Glutamatergic neuron (in vitro differentiated cells): ENCODE measurements around the gene LRCH4. TPM values are rescaled to one million over a fixed set of nuclear protein-coding genes. Genes with fewer than 3 reads are reported as not detected.

ENCODE experiments used
- DNase-seq: peaks from one replicate; pipeline ENCODE4 v3.0.0; 2022
- H3K27ac Mint-ChIP-seq: one replicate; pipeline ENCODE4 v1.8.0; 2020; ENCODE audit warnings: mild to moderate bottlenecking, mixed read lengths, inconsistent platforms; ENCODE audit not compliant: unreplicated experiment
- H3K27me3 Mint-ChIP-seq: one replicate; pipeline ENCODE4 v1.8.0; 2020; ENCODE audit warnings: mild to moderate bottlenecking, moderate library complexity, mixed read lengths, inconsistent platforms; ENCODE audit not compliant: unreplicated experiment
- H3K36me3 Mint-ChIP-seq: one replicate; pipeline ENCODE4 v1.8.0; 2020; ENCODE audit warnings: mild to moderate bottlenecking, mixed read lengths, inconsistent platforms; ENCODE audit not compliant: unreplicated experiment
- H3K4me1 Mint-ChIP-seq: one replicate; pipeline ENCODE4 v1.8.0; 2020; ENCODE audit warnings: mild to moderate bottlenecking, low read depth, mixed read lengths, inconsistent platforms; ENCODE audit not compliant: unreplicated experiment
- H3K4me3 Mint-ChIP-seq: one replicate; pipeline ENCODE4 v1.8.0; 2020; ENCODE audit warnings: mild to moderate bottlenecking, mixed read lengths, inconsistent platforms; ENCODE audit not compliant: unreplicated experiment
- H3K9me3 Mint-ChIP-seq: one replicate; pipeline ENCODE4 v1.8.0; 2020; ENCODE audit warnings: mild to moderate bottlenecking, moderate library complexity, mixed read lengths, inconsistent platforms; ENCODE audit not compliant: unreplicated experiment
- CTCF ChIP-seq: fragments of 200-600 bp; sonication (generic); IDR thresholded peaks from one replicate; pipeline ENCODE4 v1.5.0; 2021; ENCODE audit not compliant: partially characterized antibody, unreplicated experiment
- total RNA-seq: library from RNA; stranded (reverse); fragmentation: NEBNext Ultra II Directional; extraction: Animal tissue kit (Norgen Biotek cat#: 25700); gene quantifications from one replicate; pipeline ENCODE4 v1.2.1, GENCODE V29; 2021; ENCODE audit not compliant: unreplicated experiment

The LRCH4 gene
- total RNA-seq, 1 donor from 2014 or later = 166 TPM

DNA sequence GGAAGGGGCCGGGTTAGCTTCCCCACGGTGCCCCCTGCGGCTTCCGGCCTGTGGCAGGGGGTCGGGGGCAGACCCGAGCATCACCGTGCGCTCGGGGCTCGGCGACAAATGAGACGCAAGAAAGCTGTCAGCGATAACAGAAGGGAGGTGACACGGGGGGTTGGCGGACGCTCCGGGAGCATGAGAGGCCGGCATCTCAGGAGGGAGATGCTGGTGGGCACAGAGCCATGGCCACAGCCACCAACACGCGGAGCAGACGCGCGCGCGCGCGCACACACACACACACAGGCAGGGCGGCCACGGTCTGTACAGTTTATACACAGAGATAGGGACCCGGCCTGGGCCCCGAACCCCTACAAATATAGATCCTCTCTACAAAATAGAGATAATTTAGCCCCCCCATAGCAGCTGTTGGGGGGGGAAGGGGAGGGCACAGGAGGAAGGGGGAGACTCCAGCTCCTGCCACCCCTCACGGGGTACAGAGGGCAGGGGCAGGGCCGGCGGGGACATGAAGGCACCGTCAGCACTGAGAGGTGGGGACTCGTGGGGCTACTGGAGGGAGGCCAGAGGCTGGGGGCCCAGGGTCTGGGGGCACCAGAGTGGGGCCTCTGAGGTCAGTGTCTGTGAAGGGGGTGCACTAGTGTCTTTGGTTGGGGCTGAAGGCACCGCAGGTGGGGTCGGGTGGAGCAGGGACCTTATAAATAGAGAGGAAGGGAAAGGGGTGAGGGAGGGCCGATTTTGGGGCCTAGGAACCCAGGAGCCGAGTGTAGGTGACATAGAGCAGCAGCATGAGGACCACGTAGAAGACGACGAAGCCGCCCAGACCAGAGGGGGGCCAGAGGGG lies 11.3 kb downstream of the LRCH4 start:
- DNase-seq = no peak
- no peak for TF ChIP-seq CTCF
- no peaks in the 10 kb centered on the region for H3K9me3 Mint-ChIP-seq
- H3K4me1 Mint-ChIP-seq = peaks cover 2% of the 10 kb centered on the region
- H3K36me3 Mint-ChIP-seq = no peaks in the 10 kb centered on the region
- H3K27me3 Mint-ChIP-seq = peaks cover 13% of the 10 kb centered on the region
- H3K4me3 Mint-ChIP-seq = no peak overlapping the region
- no peak overlapping the region for H3K27ac Mint-ChIP-seq

DNA sequence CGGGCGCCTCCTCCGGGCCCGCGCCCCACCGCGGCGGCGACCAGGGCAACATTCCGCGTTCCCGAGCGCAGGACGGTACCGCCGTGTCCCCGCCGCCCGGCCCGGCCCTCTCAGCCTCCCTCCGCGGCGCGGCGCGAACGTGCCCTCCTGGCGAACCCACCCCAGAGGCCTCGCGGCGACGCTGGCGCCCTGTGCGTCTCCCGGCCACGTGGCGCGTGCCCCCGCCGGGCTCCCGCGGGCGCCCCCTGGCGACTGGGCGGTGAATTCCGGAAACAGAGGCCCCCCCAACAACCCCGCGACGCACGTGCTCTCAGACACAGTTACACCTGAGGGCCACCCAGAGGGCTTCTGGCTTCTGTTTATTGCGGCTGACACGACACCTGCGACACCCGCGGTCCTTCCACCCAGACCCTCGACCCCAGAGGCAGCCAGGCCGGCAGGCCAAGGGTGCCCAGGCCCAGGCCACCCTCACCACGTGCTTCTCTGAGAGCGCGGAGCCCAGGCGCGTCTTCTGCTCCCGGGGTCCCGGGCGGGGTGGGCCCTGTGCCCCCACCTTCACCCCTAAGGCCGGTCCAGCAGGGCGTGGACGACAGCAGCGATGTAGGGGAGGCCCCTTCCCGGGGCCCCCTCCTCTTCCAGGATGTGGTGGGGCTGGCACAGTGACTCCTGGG lies 12.1 kb downstream of the LRCH4 start, which contains the start of gene SAP25:
Gene SAP25, minus strand, starts transcription at position 210 of the 671 bp plus-strand sequence. Its CDS starts 158 bp downstream, at position 52.
- H3K9me3 Mint-ChIP-seq = no peaks in the 10 kb centered on the region
- no peak for DNase-seq
- H3K4me1 Mint-ChIP-seq = peaks cover 2% of the 10 kb centered on the region
- no peak within 1 kb of the TSS for H3K27ac Mint-ChIP-seq
- TF ChIP-seq CTCF = peak; percentile 25
- peaks cover 19% of the 10 kb centered on the region for H3K27me3 Mint-ChIP-seq
- H3K36me3 Mint-ChIP-seq = no peaks in the 10 kb centered on the region
- no peak within 1 kb of the TSS for H3K4me3 Mint-ChIP-seq

- Mint-ChIP-seq H3K27ac (no peak overlapping the region), H3K36me3 (no peaks in the 10 kb centered on the region), H3K4me3 (no peak overlapping the region), H3K4me1 (peaks cover 2% of the 10 kb centered on the region), H3K9me3 (peaks cover 2% of the 10 kb centered on the region), H3K27me3 (peaks cover 20% of the 10 kb centered on the region)
- no peak for DNase-seq
- no peak for TF ChIP-seq CTCF
These were observed 12.8 kb downstream of the LRCH4 start for GRCh38 chr7:100572949-100573675.

DNA sequence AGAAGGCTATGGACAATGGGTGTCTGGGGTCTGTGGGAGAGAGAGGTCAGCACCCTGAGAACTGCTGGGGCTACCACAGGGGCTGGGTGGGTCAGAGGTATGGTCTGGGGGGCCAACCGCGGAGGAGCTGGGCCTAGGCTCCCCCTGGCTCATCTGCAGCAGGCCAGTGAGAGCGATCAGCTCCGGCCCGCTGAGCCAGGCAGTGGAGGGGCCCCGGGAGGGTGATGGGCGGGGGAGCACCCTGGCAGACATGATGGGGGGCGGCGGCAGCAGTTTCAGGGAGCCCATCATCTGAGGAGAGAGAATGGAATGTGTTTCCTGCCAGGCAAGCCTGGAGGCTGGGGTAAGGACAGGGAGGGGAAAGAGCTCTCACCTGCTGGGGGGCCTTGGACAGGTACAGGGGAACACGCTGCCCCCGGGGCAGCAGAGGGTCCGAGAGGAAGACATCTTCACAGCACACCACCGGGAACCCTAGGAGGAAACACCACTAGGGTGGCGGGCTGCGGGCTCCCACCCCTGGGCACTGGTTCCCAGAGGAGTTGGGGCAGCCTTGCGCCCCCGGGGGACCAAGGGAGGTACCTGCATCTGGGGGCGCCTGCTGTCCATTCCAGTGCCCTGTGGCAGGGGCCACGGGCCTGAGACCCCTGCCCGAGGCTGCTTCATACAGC lies 13.5 kb downstream of the LRCH4 start:
- Mint-ChIP-seq H3K4me1 (peaks cover 4% of the 10 kb centered on the region), H3K27me3 (peaks cover 20% of the 10 kb centered on the region), H3K27ac (no peak overlapping the region), H3K9me3 (peaks cover 2% of the 10 kb centered on the region), H3K4me3 (no peak overlapping the region), H3K36me3 (no peaks in the 10 kb centered on the region)
- TF ChIP-seq CTCF = no peak
- DNase-seq = no peak
